H1 (cell line): ENCODE measurements around the gene DNAJC11. TPM values are rescaled to one million over a fixed set of nuclear protein-coding genes. Genes with fewer than 3 reads are reported as not detected.

Experiments
- CTCF ChIA-PET: fragments of 300-600 bp; sonication (Branson Sonifier 250); formaldehyde crosslinking; loops from one replicate; lab custom pipeline; 2021; ENCODE audit not compliant: partially characterized antibody; lab: Charles Lee
- POLR2A ChIA-PET: fragments of 300-600 bp; sonication (Branson Sonifier 250); formaldehyde crosslinking; loops from one replicate; lab custom pipeline; 2021; ENCODE audit warnings: inconsistent platforms; ENCODE audit not compliant: partially characterized antibody; lab: Charles Lee
- DNase-seq, 2 experiments: peaks; one replicate each; pipeline versions ENCODE4 v3.0.0 to v3.0.0-alpha.2; 2010 to 2022; ENCODE audit warnings: low spot score in 2 of 2, low read depth in 1 of 2, mixed read lengths in 1 of 2
- FAIRE-seq: peaks from 2 replicates; lab custom pipeline; 2011; peaks lifted over from hg19 to GRCh38; lab: Jason Lieb, UNC
- H2AFZ ChIP-seq: 2 replicates; pipeline ENCODE4 v1.8.1; 2012; ENCODE audit warnings: low read length, inconsistent platforms
- H2AK5ac ChIP-seq: 2 replicates; pipeline ENCODE4 v1.6.1; 2013; ENCODE audit warnings: low read depth, low read length
- H2BK120ac ChIP-seq: replicated peaks from 2 replicates; pipeline ENCODE3; 2013; ENCODE audit warnings: low read depth, low read length, inconsistent platforms
- H2BK12ac ChIP-seq: 2 replicates; pipeline ENCODE4 v1.6.1; 2013; ENCODE audit warnings: low read depth, low read length
- H2BK15ac ChIP-seq: 2 replicates; pipeline ENCODE4 v1.6.1; 2013; ENCODE audit warnings: low read length
- H2BK20ac ChIP-seq: 2 replicates; pipeline ENCODE4 v1.6.1; 2013; ENCODE audit warnings: low read length
- H2BK5ac ChIP-seq: 2 replicates; pipeline ENCODE4 v1.6.1; 2013; ENCODE audit warnings: low read depth, low read length
- H3K14ac ChIP-seq: 2 replicates; pipeline ENCODE4 v1.6.1; 2013; ENCODE audit warnings: inconsistent platforms; ENCODE audit not compliant: insufficient read length
- H3K18ac ChIP-seq: 2 replicates; pipeline ENCODE4 v1.6.1; 2013; ENCODE audit warnings: low read length; ENCODE audit errors: extremely low read depth
- H3K23ac ChIP-seq: 2 replicates; pipeline ENCODE4 v1.6.1; 2013; ENCODE audit warnings: inconsistent platforms; ENCODE audit not compliant: insufficient read length
- H3K23me2 ChIP-seq: 2 replicates; pipeline ENCODE4 v1.6.1; 2013; ENCODE audit warnings: low read depth, low read length
- H3K27ac ChIP-seq: 2 replicates; pipeline ENCODE4 v1.6.1; 2011; ENCODE audit warnings: low read depth, low read length, inconsistent platforms
- H3K27me3 ChIP-seq, 4 experiments: replicated peaks in 1 of 4; 1 replicate in 1 of 4; 2 replicates in 3 of 4; pipeline versions ENCODE4 v1.6.1 to v1.8.1; 2011 to 2013; ENCODE audit warnings: low read length in 3 of 4, mild to moderate bottlenecking in 3 of 4, inconsistent platforms in 2 of 4, mixed read lengths in 2 of 4, moderate library complexity in 1 of 4; ENCODE audit not compliant: control insufficient read depth in 3 of 4, insufficient read depth in 3 of 4; ENCODE audit errors: extremely low read depth in 1 of 4
- H3K36me3 ChIP-seq, 4 experiments: 2 replicates each; pipeline versions ENCODE4 v1.6.1 to v1.8.1; 2011 to 2013; ENCODE audit warnings: mild to moderate bottlenecking in 4 of 4, low read length in 3 of 4, moderate library complexity in 2 of 4, control low read depth in 1 of 4, inconsistent platforms in 1 of 4; ENCODE audit not compliant: insufficient read depth in 4 of 4, control insufficient read depth in 2 of 4
- H3K4ac ChIP-seq: replicated peaks from 2 replicates; pipeline ENCODE3; 2013; ENCODE audit warnings: low read length, low read depth, mixed read lengths, inconsistent platforms; ENCODE audit not compliant: insufficient read length
- H3K4me1 ChIP-seq, 4 experiments: replicated peaks in 1 of 4; 1 replicate in 1 of 4; 2 replicates in 3 of 4; pipeline versions ENCODE4 v1.6.1 to v1.8.1; 2011 to 2013; ENCODE audit warnings: low read length in 3 of 4, inconsistent platforms in 2 of 4, mixed read lengths in 1 of 4; ENCODE audit not compliant: insufficient read depth in 4 of 4, control insufficient read depth in 3 of 4
- H3K4me2 ChIP-seq, 2 experiments: 2 replicates each; pipeline versions ENCODE4 v1.6.1 to v1.8.1; 2011 to 2013; ENCODE audit warnings: low read depth in 2 of 2, low read length in 2 of 2, control low read depth in 1 of 2, inconsistent platforms in 1 of 2, mild to moderate bottlenecking in 1 of 2; ENCODE audit not compliant: insufficient read depth in 1 of 2
- H3K4me3 ChIP-seq, 4 experiments: fragments of 200-600, 300-600 bp in 1 of 4; sonication (generic), shearing (Covaris generic), sonication (Bioruptor Twin) in 1 of 4; 2 replicates each; pipeline versions ENCODE4 v1.5.1 to v1.8.1; 2011 to 2016; ENCODE audit warnings: low read length in 4 of 4, low read depth in 3 of 4, control low read depth in 2 of 4, inconsistent platforms in 2 of 4, mild to moderate bottlenecking in 2 of 4, mixed read lengths in 1 of 4, moderate library complexity in 1 of 4; ENCODE audit not compliant: insufficient read depth in 2 of 4; ENCODE audit errors: extremely low read depth in 1 of 4
- H3K56ac ChIP-seq: replicated peaks from 2 replicates; pipeline ENCODE3; 2013; ENCODE audit warnings: low read depth, mild to moderate bottlenecking, mixed read lengths, low read length, inconsistent platforms; ENCODE audit not compliant: insufficient read length
- H3K79me1 ChIP-seq: 2 replicates; pipeline ENCODE4 v1.6.1; 2013; ENCODE audit warnings: low read depth, low read length, control low read depth
- H3K79me2 ChIP-seq, 2 experiments: 2 replicates each; pipeline versions ENCODE4 v1.6.1 to v1.8.1; 2012 to 2013; ENCODE audit warnings: low read length in 2 of 2, mild to moderate bottlenecking in 2 of 2, inconsistent platforms in 1 of 2; ENCODE audit not compliant: insufficient read depth in 2 of 2, control insufficient read depth in 1 of 2
- H3K9ac ChIP-seq, 4 experiments: replicated peaks in 1 of 4; 1 replicate in 1 of 4; 2 replicates in 3 of 4; pipeline versions ENCODE4 v1.6.1 to v1.8.1; 2011 to 2013; ENCODE audit warnings: low read depth in 3 of 4, low read length in 3 of 4, control low read depth in 2 of 4, mild to moderate bottlenecking in 2 of 4, moderate library complexity in 2 of 4, inconsistent platforms in 1 of 4; ENCODE audit errors: extremely low read depth in 1 of 4
- H3K9me3 ChIP-seq, 2 experiments: 2 replicates each; pipeline versions ENCODE4 v1.6.1 to v1.8.1; 2012 to 2013; ENCODE audit warnings: mild to moderate bottlenecking in 2 of 2, moderate library complexity in 2 of 2, control low read depth in 1 of 2, inconsistent platforms in 1 of 2, low read depth in 1 of 2, low read length in 1 of 2, mixed read lengths in 1 of 2; ENCODE audit not compliant: insufficient read depth in 2 of 2
- H4K20me1 ChIP-seq, 2 experiments: replicated peaks in 1 of 2; 2 replicates each; pipeline versions ENCODE3 to v1.8.1; 2011 to 2013; ENCODE audit warnings: inconsistent platforms in 2 of 2, low read length in 2 of 2, mild to moderate bottlenecking in 1 of 2; ENCODE audit not compliant: insufficient read depth in 2 of 2, control insufficient read depth in 1 of 2
- H4K5ac ChIP-seq: 2 replicates; pipeline ENCODE4 v1.6.1; 2013; ENCODE audit warnings: low read length, low read depth, mixed read lengths, inconsistent platforms; ENCODE audit not compliant: insufficient read length
- H4K8ac ChIP-seq: 2 replicates; pipeline ENCODE4 v1.8.0; 2013; ENCODE audit warnings: mild to moderate bottlenecking, moderate library complexity, low read length, inconsistent platforms; ENCODE audit not compliant: insufficient read depth; ENCODE audit errors: extremely low read depth
- H4K91ac ChIP-seq: replicated peaks from 2 replicates; pipeline ENCODE3; 2013; ENCODE audit warnings: low read length, mixed read lengths, inconsistent platforms; ENCODE audit not compliant: insufficient read length
- BACH1 ChIP-seq: IDR thresholded peaks from 2 replicates; pipeline ENCODE4 v1.6.1; 2012; ENCODE audit warnings: low read length, improper control_type of control experiment
- BCL11A ChIP-seq, 2 experiments: IDR thresholded peaks; one replicate each; pipeline ENCODE4 v1.6.1; 2011; ENCODE audit warnings: low read depth in 2 of 2, low read length in 2 of 2, mild to moderate bottlenecking in 2 of 2
- CBX8 ChIP-seq: fragments of 300-800, 300-1000 bp; sonication (generic); IDR thresholded peaks from 2 replicates; pipeline ENCODE4 v1.7.1; 2016; ENCODE audit warnings: low read depth, low read length, borderline replicate concordance
- CHD1 ChIP-seq: IDR thresholded peaks from 2 replicates; pipeline ENCODE4 v1.6.1; 2012; ENCODE audit warnings: low read depth, low read length, improper control_type of control experiment
- EGR1 ChIP-seq: IDR thresholded peaks from 2 replicates; pipeline ENCODE4 v1.6.1; 2011; ENCODE audit warnings: low read depth, low read length, borderline replicate concordance
- HDAC6 ChIP-seq: IDR thresholded peaks from one replicate; pipeline ENCODE4 v1.7.1; 2012; ENCODE audit warnings: low read depth, mild to moderate bottlenecking, inconsistent platforms, low read length, moderate library complexity
- KDM4A ChIP-seq: IDR thresholded peaks from one replicate; pipeline ENCODE4 v1.7.1; 2012; ENCODE audit warnings: low read depth, mild to moderate bottlenecking, moderate library complexity, low read length, inconsistent platforms; ENCODE audit not compliant: severe bottlenecking
- PHF8 ChIP-seq: fragments of 200-600 bp; sonication (generic); conservative IDR thresholded peaks from 2 replicates; pipeline ENCODE4 v1.7.1; 2012; ENCODE audit warnings: low read depth, mild to moderate bottlenecking, inconsistent platforms, low read length, moderate library complexity
- SIN3A ChIP-seq, 2 experiments: IDR thresholded peaks in 1 of 2; conservative IDR thresholded peaks in 1 of 2; 2 replicates each; pipeline ENCODE4 v1.6.1; 2011 to 2012; ENCODE audit warnings: low read length in 2 of 2, improper control_type of control experiment in 1 of 2, low read depth in 1 of 2, mild to moderate bottlenecking in 1 of 2
- SP2 ChIP-seq: IDR thresholded peaks from 2 replicates; pipeline ENCODE4 v1.6.1; 2012; ENCODE audit warnings: mild to moderate bottlenecking, low read length, inconsistent platforms
- TCF12 ChIP-seq: IDR thresholded peaks from 2 replicates; pipeline ENCODE4 v1.6.1; 2011; ENCODE audit warnings: low read depth, mild to moderate bottlenecking, low read length
- YY1 ChIP-seq: IDR thresholded peaks from 2 replicates; pipeline ENCODE4 v1.6.1; 2011; ENCODE audit warnings: low read depth, mild to moderate bottlenecking, low read length
- WGBS, 2 experiments: shearing (Covaris generic) in 1 of 2; methylation state at CpG; one replicate each; pipeline versions ENCODE4 v1.1.6 to v1.1.7; 2013 to 2015; ENCODE audit warnings: low lambda C conversion rate in 2 of 2, mixed read lengths in 2 of 2, inconsistent platforms in 1 of 2, low coverage in 1 of 2, missing lambda C conversion rate in 1 of 2; ENCODE audit not compliant: insufficient replicate concordance in 2 of 2, insufficient coverage in 1 of 2, insufficient read length in 1 of 2; ENCODE audit errors: extremely low coverage in 1 of 2, missing lambda C conversion rate in 1 of 2; 5-methylcytosine and 5-hydroxymethylcytosine counted together
- polyA plus RNA-seq, 7 experiments: library from polyadenylated mRNA; depleted of rRNA in 3 of 7; stranded (reverse) in 5 of 7; unstranded in 2 of 7; fragments of >200 nt in 5 of 7; fragments of 200-250 nt in 2 of 7; gene quantifications; 1 replicate in 5 of 7; 2 replicates in 1 of 7; 4 replicates in 1 of 7; pipeline versions ENCODE4 v1.2.1 to v1.2.3, GENCODE V29; 2011 to 2013; ENCODE audit warnings: missing spikeins in 2 of 7, mixed read lengths in 2 of 7
- total RNA-seq: library from RNA; stranded (reverse); fragmentation: NEBNext Ultra II Directional; extraction: Animal tissue kit (Norgen Biotek cat#: 25700); gene quantifications from 2 replicates; pipeline ENCODE4 v1.2.1, GENCODE V29; 2021

The DNAJC11 gene
- total and polyA plus RNA-seq, 2 of the 8 experiments (the other 6 are each of a cell fraction or from before 2014, with no cell fraction given), result 43.9 to 90.9 TPM

DNA sequence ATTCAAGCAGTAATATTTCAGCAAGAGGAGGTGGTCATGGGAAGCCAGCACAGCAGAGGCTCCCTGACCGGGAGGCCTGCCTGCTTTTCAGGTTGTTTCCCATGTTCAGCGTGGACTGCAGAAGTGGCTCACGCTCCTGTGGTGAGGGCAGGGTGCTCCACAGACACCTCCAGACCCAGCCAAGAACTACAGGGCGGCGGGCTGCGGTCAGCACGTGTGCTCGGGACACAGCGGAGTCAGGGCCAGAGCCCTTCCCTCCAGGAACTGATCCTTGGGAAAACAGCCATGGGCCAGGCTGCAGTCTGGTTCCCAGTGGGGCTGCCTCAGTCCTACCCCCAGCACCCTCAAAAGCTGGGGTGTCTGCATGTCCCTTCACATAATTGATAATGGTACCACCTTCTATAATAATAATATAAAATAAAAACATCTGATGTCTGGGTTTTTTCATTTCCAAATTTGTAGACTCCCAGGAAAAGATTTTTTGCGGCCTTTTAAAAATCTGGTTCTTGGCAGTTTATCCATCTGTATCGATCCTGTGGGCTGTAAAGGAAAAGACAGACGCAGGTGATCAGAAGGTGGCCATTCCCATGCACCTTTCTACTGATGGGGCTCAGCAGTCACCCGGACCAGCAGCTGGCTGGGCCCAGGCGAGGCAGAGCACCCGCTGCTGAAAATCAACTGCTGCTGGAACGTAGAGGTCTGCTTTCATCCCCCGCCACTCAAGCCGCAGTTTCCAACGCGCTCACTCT is 66.3 kb downstream of the DNAJC11 start:
- no peaks in the 10 kb centered on the region for H3K27me3 ChIP-seq
- H2BK20ac ChIP-seq, result no peak overlapping the region
- H3K14ac ChIP-seq, result no peak overlapping the region
- no peak overlapping the region for H4K5ac ChIP-seq
- H3K4ac ChIP-seq, result no peak overlapping the region
- ChIA-PET POLR2A (interaction anchor here (0.5 to 3.9 kb wide), 12 partner anchors 10 to 1550 kb away, joined by 3 to 36 read pairs (median 4); partner anchors contain the start of genes KLHL21, NOL9 and THAP3), CTCF (interaction anchor here (0.6 to 3.7 kb wide), 16 partner anchors 11 to 803 kb away, joined by 3 to 48 read pairs (median 4); partner anchors contain the start of genes NOL9 and THAP3)
- H3K4me3 ChIP-seq, result no peak overlapping the region
- H3K36me3 ChIP-seq, result peaks cover 31 to 64% (median 49%) of the 10 kb centered on the region in 4 experiments
- peaks cover 4 to 9% of the 10 kb centered on the region in 2 experiments for H4K20me1 ChIP-seq
- no peak overlapping the region for H2AK5ac ChIP-seq
- no peaks in the 10 kb centered on the region for H3K9me3 ChIP-seq
- no peak overlapping the region for H3K9ac ChIP-seq
- H2BK120ac ChIP-seq, result no peak overlapping the region
- H3K18ac ChIP-seq, result no peak overlapping the region
- H3K79me1 ChIP-seq, result no peaks in the 10 kb centered on the region
- H2BK15ac ChIP-seq, result no peak overlapping the region
- no peak for TF ChIP-seq EGR1
- TF ChIP-seq BCL11A (IDR thresholded peaks at IDR 0.05; ENCODE audit: low read depth in 2 of 2, low read length in 2 of 2), result no peak
- TF ChIP-seq YY1, result no peak
- no peak for TF ChIP-seq TCF12
- no peak for TF ChIP-seq CHD1
- TF ChIP-seq SP2, result no peak
- no peak for TF ChIP-seq PHF8
- TF ChIP-seq HDAC6, result no peak
- no peak for TF ChIP-seq BACH1
- TF ChIP-seq CBX8, result no peak
- TF ChIP-seq KDM4A, result no peak
- no peak for TF ChIP-seq SIN3A (conservative IDR thresholded peaks at IDR 0.05 in 1 of 2, IDR thresholded peaks at IDR 0.05 in 1 of 2; ENCODE audit: low read depth in 1 of 2, low read length in 2 of 2)
- no peaks in the 10 kb centered on the region for H3K4me1 ChIP-seq
- H3K56ac ChIP-seq, result no peak overlapping the region
- no peak overlapping the region for H3K23ac ChIP-seq
- no peak overlapping the region for H2BK12ac ChIP-seq
- H3K23me2 ChIP-seq, result no peaks in the 10 kb centered on the region
- H2AFZ ChIP-seq, result no peak overlapping the region
- DNase-seq (no peak), FAIRE-seq (no peak)
- H4K8ac ChIP-seq, result no peak overlapping the region
- 91% methylated on average over 20 of the region's 20 CpGs; no CpG with 5 or more reads in 1 of the 2 experiments for WGBS, 2 experiments
- no peaks in the 10 kb centered on the region for H3K79me2 ChIP-seq
- H3K27ac ChIP-seq, result no peak overlapping the region
- no peak overlapping the region for H3K4me2 ChIP-seq
- no peak overlapping the region for H2BK5ac ChIP-seq
- no peak overlapping the region for H4K91ac ChIP-seq
